Measurements from ENCODE around the gene PLCH1. TPM values are rescaled to one million over a fixed set of nuclear protein-coding genes. Genes with fewer than 3 reads are reported as not detected.

PLCH1 gene
- total RNA-seq, 2 donors from 2014 or later, result 0.05 to 0.23 TPM

DNA sequence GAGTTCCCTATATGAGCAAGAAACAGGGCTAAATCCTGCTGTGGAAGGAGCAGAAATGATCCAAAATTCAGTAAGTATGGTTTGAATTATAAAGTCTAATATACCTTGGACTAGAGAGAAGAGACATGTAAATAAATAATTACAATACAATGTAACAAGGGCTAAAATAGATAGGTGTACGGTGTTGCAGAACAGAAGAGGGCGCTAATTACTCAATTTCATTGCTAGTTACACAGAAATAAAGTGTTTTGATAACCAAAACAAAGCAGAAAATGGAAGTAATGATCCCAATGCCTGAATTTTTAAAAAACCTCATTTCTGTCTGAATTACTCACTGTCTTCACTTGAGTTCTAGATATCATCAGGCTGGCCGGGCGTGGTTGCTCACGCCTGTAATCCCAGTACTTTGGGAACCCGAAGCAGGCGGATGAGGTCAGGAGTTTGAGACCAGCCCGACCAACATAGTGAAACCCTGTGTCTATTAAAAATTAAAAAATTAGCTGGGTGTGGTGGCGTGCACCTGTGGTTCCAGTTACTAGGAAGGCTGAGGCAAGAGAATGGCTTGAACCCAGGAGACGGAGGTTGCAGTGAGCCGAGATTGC lies 8.3 kb upstream of the PLCH1 start:
- peak in 1 of 2 donors; percentile 60 for ATAC-seq
- DNase-seq (ENCODE audit: low spot score in 2 of 2), result no peak
- Mint-ChIP-seq H3K27ac (no peak overlapping the region), H3K9me3 (no peaks in the 10 kb centered on the region), H3K36me3 (no peaks in the 10 kb centered on the region)

DNA sequence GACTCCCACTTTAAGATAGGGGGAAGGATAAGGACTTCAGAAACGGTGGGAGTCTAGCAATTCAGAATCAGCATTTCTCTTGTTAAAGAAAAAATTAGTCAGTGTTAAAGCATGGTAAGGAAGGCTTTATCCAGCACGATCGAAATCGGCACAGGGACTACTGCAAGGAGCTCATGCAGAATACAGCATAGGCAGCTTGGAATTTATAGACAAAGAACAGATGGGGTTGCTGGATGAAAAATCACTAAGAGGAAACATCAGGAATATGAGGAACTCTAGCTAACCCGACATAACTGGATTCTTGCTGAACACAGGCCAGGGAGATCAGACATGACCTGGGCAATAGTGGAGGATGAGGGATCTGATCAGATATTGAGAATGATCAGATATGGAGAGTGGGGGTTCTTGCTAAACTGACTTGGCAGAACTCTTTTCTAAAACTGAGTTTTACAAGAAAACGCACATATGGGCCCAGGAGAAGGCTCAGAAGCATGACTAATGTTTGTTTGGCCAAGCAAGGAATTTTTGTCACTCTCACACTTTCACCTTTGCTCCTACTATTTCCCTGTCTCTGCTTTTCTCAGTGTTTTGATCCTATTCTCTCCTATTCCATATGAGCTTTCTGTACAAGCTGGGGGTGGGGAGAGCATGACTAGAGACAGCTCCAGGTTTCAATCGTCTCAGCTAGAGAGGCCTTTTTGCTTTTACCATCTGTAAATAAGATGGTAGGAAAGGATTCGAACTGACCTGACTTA lies 3.9 kb upstream of the PLCH1 start:
- DNase-seq (ENCODE audit: low spot score in 2 of 2) (no peak), ATAC-seq (no peak)
- no peak overlapping the region for H3K27ac Mint-ChIP-seq
- H3K36me3 Mint-ChIP-seq, result peaks cover 0 to 5% of the 10 kb centered on the region in 2 donors
- H3K9me3 Mint-ChIP-seq, result no peaks in the 10 kb centered on the region

DNA sequence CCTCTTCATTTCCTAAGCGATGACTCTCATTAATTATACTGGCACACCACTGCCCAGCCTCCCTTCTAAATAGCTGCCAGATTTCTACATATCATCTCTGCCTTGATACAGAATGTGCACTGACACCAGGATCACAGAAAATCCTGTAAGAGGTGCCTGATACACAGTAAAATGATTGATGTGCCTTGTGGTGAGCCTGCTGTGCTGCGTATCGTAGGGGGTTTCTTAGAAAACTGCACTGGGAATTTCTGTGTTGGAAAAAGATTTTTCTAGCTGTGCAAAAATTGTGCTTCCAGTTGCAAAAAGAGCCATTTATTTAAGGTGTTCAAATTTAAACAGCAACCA lies 3.0 kb upstream of the PLCH1 start:
- peaks cover 0 to 5% of the 10 kb centered on the region in 2 donors for H3K36me3 Mint-ChIP-seq
- DNase-seq (ENCODE audit: low spot score in 2 of 2) (no peak), ATAC-seq (no peak)
- no peaks in the 10 kb centered on the region for H3K9me3 Mint-ChIP-seq
- no peak overlapping the region for H3K27ac Mint-ChIP-seq

DNA sequence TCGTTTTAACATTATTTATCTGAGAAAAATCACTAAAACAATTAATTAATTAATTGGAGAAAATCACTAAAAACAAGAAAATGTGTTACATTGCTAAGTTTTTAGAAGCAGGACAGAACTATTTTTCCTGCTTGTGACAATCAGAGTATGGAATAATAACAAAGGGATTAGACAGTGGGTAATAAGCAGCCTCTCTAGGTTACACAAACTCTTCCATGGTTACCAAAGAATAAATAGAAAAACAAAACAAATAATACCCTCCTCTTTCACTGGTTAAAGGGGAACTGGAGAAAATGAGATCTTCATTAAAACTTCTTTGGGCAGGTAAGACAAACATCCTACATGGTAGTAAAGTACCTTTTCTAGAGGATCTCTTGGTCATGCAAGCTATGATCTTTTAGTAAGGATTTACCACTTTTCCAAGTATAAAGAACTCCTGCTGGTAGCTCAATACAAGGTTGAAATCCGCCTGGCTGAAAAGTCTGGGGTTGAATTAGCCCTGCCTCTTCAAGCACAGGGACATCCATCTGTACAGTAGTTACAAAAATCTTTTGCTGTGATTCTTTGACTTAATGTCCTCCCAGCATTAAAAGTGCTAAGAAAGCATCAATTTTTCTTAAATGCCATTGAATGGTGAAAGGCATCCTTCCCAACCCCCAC lies 2.5 kb upstream of the PLCH1 start:
- ATAC-seq, result no peak
- peaks cover 0 to 5% of the 10 kb centered on the region in 2 donors for H3K36me3 Mint-ChIP-seq
- no peak overlapping the region for H3K27ac Mint-ChIP-seq
- H3K9me3 Mint-ChIP-seq, result no peaks in the 10 kb centered on the region
- DNase-seq (ENCODE audit: low spot score in 2 of 2), result no peak

DNA sequence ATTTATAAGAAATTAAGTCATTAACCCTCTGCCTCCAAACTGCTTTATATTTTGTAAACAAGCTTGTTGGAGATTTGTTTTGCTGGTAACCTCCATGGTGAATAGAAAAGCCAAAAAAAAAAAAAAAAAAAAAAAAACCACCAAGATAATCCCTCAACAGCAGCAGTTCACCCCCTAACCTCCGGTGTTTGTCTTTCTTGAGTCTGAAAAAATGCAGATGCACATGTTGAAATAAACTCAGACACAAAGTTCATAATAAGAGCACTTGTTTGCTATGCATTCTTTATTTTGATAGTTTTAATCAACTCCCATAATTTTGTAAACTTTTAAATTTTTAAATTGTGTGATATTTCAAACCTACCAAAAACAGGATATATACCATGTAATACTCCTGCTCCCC lies 1.8 kb upstream of the PLCH1 start:
- Mint-ChIP-seq H3K9me3 (no peaks in the 10 kb centered on the region), H3K36me3 (peaks cover 0 to 5% of the 10 kb centered on the region in 2 donors), H3K27ac (no peak overlapping the region)
- ATAC-seq (no peak), DNase-seq (ENCODE audit: low spot score in 2 of 2) (no peak)

DNA sequence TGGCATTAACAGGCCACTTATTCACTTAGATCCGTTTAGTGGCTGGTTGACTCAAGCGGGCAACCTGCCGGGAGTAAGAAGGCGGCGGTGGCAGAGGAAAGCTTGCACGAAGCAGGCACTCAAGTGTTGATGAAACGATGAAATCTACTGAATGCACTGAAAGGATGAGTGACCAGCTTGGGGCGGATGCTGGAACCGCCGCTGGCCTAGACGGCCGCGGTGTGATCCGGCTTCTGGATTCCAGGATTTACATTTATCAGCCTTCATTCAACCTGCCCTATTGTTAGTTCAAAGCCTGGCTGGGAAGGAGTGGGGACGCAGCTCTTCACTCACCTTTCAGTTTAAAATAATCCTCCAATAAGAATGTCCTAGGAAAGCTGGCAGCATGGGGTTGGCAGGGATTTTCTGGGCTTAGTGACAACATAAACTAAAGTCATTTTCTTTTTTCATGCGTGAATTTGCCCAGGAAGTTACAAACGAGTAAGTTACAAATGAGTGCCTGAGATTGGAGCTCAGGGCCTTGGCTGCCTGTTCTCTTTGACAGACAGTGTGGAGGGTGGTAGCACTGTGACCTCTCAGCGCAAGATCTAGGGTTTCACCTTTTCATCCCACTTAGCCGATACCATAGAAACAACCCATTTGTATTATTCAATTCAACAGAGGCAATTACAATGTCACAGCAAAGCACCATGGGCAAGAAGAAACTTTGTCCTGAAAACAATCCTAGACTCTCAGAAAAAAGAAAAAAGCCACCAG lies 1.1 kb upstream of the PLCH1 start:
- DNase-seq (ENCODE audit: low spot score in 2 of 2), result no peak
- Mint-ChIP-seq H3K9me3 (no peaks in the 10 kb centered on the region), H3K27ac (no peak overlapping the region), H3K36me3 (peaks cover 0 to 5% of the 10 kb centered on the region in 2 donors)
- ATAC-seq, result no peak

DNA sequence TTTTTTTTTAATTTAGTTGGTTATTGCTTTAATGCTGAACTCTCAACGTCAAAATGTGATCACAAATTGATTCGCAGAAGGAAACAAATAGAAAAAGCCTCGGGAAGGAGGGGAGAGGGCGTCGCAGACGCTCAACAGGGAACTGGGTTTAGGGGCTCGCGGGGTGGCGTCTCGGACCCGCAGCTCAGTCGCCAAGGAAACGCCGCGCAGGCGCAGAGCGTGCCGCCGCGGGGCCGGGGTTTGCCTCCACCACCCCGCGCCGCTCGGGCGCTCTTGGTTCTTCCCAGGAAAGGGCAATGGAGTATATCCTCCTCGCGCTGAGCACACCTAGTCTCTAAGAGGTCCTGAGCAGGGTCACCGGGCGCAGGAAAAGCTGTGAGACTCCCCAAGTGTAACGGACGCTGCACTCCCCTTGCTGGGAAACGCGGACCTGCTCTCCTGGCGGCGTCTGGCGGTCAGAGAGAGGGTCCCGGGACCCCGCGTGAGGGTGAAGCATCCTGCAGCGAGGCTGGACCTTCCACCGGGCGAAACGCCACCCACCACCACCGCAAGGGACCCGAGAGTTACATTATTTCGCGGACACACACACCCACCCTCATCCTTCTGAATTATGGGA lies 753 bp downstream of the PLCH1 start:
- ATAC-seq (peak; percentile 51 to 77), DNase-seq (ENCODE audit: low spot score in 2 of 2) (peak in 1 of 2 donors; percentile 64)
- peak overlapping the region in 1 of 2 donors; percentile 70 for H3K27ac Mint-ChIP-seq
- no peaks in the 10 kb centered on the region for H3K9me3 Mint-ChIP-seq
- peaks cover 0 to 5% of the 10 kb centered on the region in 2 donors for H3K36me3 Mint-ChIP-seq

DNA sequence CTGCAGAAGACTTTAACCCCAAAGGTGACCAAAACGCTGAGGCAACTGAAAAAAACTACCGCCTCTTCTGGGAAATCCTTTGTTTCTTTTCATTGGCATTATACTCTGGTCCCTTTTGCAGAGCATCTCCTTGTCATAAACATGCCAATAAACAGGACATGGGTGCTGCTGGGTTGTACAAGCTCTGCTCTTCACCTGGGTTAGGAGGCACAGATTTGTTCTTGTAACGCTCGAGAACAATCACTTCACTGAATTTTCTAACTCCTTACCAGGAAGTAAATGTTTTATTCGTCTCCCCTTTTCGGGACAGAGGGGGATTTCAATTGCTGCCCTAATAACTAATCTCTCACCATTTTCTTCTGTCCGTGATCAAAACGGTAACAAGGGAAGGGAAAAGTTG lies 1.3 kb downstream of the PLCH1 start:
- DNase-seq (ENCODE audit: low spot score in 2 of 2), result no peak
- Mint-ChIP-seq H3K9me3 (no peaks in the 10 kb centered on the region), H3K27ac (peak overlapping the region in 1 of 2 donors; percentile 70), H3K36me3 (peaks cover 0 to 5% of the 10 kb centered on the region in 2 donors)
- no peak for ATAC-seq

DNA sequence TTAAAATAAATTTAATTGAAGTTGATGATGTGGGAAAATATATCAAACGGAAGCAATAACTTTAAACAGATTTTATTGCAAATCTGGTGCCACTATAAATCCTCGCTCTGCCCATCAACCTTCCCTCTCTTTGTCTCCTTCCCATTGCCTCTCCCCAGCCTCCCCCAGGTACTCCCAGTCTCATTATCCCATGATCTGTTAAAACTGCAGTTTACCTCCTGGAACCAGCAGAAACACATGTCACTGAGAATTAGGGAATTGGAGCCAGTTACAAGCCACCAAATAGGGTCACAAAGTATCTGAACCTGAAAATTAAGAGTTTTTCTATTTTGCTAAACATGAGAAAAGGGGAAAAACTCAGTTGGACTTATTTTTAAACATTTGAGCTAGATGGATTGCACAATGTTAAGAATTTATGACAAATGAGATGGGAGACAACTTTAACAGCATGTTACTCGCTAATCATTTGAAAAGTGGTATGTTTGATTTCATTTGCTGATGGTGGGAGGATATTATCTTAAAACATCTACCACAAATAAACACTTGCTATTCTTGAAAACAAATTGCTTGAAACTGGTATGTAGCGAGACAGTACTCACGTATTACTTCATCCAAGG lies 2.4 kb downstream of the PLCH1 start:
- peaks cover 0 to 5% of the 10 kb centered on the region in 2 donors for H3K36me3 Mint-ChIP-seq
- no peak for DNase-seq (ENCODE audit: low spot score in 2 of 2)

DNA sequence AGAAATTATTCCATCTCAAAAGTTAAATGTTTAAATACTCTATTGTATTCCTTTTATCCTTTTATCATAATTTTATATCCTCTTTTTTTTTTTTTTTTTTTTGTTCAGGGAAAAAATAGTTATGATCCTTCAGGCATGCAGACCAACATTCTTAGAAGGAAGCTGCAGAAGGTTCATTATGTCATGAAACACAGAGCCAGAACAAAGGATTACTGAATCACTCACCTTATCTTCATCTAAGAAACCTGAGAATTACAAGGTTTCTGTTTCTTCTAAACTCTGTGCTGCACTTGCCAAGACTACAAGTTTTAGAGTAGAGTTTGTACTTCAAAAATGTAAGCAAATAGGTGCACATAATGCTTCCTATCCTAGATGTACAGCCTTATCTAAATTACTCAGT lies 3.3 kb downstream of the PLCH1 start:
- ATAC-seq, result no peak
- H3K9me3 Mint-ChIP-seq, result no peaks in the 10 kb centered on the region
- no peak overlapping the region for H3K27ac Mint-ChIP-seq
- peaks cover 0 to 5% of the 10 kb centered on the region in 2 donors for H3K36me3 Mint-ChIP-seq
- no peak for DNase-seq (ENCODE audit: low spot score in 2 of 2)

More for the DNA sequence above, 2.4 kb downstream of the PLCH1 start:
- ATAC-seq, result no peak
- Mint-ChIP-seq H3K9me3 (no peaks in the 10 kb centered on the region), H3K27ac (no peak overlapping the region)

DNA sequence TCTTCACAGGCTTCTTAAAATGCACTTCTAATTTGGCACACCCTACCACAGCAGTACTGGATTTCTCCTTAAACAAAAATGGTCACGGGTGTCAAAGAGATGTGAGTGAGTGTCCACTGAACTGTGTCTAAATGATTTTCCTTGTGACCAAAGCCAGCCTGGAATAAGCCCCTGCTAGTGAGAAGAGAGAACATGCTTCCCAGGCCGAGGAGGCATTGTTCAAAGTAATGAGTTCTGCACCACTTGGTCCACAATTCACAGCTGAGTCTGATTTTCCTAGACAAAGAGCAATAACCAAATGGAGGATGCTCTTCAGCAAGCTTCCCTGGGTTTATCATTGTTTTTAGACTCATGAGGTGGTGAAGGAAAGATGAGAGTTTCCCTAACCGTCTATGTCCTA lies 3.8 kb downstream of the PLCH1 start:
- H3K36me3 Mint-ChIP-seq, result peaks cover 0 to 5% of the 10 kb centered on the region in 2 donors
- DNase-seq (ENCODE audit: low spot score in 2 of 2) (no peak), ATAC-seq (no peak)
- H3K9me3 Mint-ChIP-seq, result no peaks in the 10 kb centered on the region
- no peak overlapping the region for H3K27ac Mint-ChIP-seq

DNA sequence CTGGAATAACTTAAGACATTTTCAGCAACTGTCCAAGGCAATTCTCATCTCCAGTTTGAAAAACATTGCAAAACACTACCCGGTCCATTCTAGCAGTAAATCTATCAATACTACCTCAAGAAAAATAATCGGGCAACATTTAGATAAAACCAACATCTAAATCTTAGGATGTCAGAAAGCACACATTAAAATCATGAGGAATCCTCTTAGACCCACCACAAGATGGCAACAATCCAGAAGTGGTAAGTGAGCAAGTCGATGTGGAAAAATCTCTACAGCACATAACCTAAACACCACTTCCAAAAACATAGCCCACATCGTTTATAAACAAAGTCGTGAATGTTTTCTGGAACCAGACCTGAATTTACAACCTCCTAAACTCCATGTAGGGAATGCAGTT lies 5.7 kb downstream of the PLCH1 start:
- ATAC-seq, result no peak
- Mint-ChIP-seq H3K36me3 (no peaks in the 10 kb centered on the region), H3K9me3 (no peaks in the 10 kb centered on the region), H3K27ac (no peak overlapping the region)
- no peak for DNase-seq (ENCODE audit: low spot score in 2 of 2)

DNA sequence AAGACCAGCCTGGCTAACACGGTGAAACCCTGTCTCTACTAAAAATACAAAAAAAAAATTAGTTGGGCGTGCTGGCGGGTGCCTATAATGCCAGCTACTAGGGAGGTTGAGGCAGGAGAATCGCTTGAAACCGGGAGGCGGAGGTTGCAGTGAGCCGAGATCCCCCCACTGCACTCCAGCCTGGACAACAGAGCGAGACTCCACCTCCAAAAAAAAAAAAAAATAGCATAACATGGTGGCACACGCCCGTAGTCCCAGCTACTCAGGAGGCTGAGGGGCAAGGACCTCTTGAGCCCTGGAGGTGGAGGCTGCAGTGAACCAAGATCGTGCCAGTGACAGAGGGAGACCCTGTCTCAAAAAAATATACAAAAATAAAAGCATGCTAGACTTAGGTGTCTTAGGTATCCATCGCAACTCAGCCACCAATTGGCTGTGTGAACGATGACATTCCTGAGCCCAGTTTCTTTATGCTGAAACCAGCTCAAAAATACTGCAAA lies 6.2 kb downstream of the PLCH1 start:
- Mint-ChIP-seq H3K9me3 (no peaks in the 10 kb centered on the region), H3K27ac (no peak overlapping the region), H3K36me3 (no peaks in the 10 kb centered on the region)

DNA sequence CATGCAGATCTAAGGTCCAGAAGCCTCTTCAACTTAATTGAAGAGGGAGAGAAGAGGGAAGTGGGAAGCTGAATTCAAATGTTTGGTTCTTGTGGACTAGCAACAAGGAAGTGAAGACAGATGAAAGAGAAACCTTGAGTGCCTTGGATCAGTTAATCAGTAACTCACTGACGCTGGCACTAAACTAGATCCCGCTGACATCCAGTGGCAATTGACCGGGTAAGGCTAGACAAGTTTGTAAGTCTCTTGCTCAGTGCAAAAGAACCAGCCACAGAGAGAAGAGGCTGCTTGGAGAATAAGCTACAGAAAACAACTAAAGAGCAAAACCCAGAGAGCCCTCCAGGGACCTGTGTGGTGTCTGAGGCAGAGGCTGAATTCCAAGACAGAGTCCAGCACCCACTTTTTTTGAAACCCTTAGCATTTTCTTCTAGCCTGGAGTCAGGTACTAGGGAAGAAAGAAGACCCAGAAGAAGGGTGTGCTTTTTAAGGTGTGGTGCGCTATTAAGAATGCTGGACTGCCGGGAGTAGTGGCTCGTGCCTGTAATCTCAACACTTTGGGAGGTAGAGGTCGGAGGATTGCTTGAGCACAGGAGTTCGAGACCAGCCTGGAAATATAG lies 6.9 kb downstream of the PLCH1 start:
- H3K9me3 Mint-ChIP-seq, result no peaks in the 10 kb centered on the region
- no peak for ATAC-seq
- H3K27ac Mint-ChIP-seq, result no peak overlapping the region
- no peaks in the 10 kb centered on the region for H3K36me3 Mint-ChIP-seq
- no peak for DNase-seq (ENCODE audit: low spot score in 2 of 2)

More for the DNA sequence above, 6.2 kb downstream of the PLCH1 start:
- DNase-seq (ENCODE audit: low spot score in 2 of 2) (no peak), ATAC-seq (no peak)

DNA sequence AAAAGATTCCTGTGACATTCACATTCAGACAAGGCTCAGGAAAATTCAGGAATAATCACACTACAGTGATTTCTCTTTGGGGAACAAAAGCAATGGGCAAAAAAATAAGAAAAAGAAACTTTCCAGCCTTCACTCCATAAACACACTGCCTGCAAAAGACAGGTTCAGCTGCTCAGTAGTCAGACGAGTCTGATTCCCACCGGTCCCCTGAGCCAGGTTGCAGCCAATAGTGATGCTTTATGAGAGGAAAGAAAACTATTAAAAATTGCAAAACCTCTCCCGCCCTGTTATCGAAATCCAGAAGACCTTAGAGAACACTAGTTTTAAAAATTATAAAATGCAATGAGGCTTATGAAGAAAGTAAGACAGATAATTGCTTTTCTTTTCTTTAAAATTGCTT lies 8.5 kb downstream of the PLCH1 start:
- no peak overlapping the region for H3K27ac Mint-ChIP-seq
- ATAC-seq, result no peak
- DNase-seq (ENCODE audit: low spot score in 2 of 2), result no peak
- H3K9me3 Mint-ChIP-seq, result no peaks in the 10 kb centered on the region
- H3K36me3 Mint-ChIP-seq, result peaks cover 0 to 3% of the 10 kb centered on the region in 2 donors

DNA sequence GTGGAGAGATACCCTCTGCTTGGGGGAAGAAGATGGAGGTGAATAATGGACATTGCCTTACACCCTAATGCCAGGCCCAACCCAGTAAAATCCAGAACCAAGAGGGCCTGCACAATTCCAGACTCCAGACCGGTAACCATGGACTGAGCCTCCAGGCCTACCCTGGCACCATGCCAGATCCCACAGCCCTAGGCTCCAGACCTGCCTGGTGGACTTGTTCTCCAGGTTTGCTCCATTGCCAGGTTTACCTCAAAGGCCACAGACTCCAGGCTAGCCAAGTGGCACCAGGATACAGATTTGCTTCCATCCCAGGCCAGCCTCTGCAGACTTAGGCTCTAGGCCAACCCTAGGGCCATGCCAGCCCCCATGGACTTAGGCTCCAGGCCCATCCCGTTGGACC lies 14.0 kb downstream of the PLCH1 start:
- Mint-ChIP-seq H3K9me3 (no peaks in the 10 kb centered on the region), H3K27ac (no peak overlapping the region), H3K36me3 (peaks cover 0 to 6% of the 10 kb centered on the region in 2 donors)
- ATAC-seq (no peak), DNase-seq (ENCODE audit: low spot score in 2 of 2) (no peak)
